ENCODE data around the gene C1orf159.

C1orf159 gene

DNA sequence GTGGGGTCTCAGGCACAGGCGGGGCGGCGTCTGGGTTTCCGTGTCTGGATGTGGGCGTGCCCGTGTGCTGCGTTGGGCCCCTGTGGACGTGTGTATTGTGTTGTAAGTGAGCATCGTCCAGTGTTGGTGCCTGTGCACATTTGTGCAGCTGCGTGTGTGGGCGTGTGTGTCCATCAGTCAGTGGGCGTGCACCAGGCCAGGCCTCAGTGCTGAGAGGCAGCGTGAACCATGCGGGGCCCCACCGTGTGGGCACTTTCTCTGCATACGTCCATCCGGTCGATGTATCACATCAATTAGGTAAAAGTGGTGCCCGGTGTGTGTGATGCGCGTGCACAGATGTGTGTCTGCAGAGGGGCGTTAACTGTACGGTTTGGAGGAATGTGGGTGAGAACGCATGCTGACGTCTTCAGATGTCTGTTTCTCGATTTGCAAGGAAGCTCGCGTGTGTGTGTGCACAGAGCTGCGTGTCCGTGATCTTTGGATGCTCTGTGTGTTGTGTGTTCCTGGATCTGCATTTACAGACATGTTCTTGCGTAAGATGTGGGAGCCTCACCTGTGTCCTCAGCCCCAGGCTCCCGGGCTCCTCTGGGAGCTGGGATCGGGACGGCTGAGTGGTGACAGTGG, 71.3 kb downstream of the C1orf159 start:
- Histone ChIP-seq H3K4me3 (ENCODE audit: low read length) (no peak overlapping the region), H3K27me3 (ENCODE audit: control insufficient read depth, insufficient read depth, low read length) (peaks cover 14% of the 10 kb centered on the region), H3K9ac (ENCODE audit: low read length) (no peak overlapping the region), H3K9me3 (ENCODE audit: control insufficient read depth, low read depth, low read length) (no peaks in the 10 kb centered on the region), H3K36me3 (ENCODE audit: control insufficient read depth, low read depth, low read length) (peaks cover 23% of the 10 kb centered on the region), H3K27ac (ENCODE audit: low read length) (no peak overlapping the region), H3K4me1 (ENCODE audit: control insufficient read depth, low read depth, low read length) (no peaks in the 10 kb centered on the region)

DNA sequence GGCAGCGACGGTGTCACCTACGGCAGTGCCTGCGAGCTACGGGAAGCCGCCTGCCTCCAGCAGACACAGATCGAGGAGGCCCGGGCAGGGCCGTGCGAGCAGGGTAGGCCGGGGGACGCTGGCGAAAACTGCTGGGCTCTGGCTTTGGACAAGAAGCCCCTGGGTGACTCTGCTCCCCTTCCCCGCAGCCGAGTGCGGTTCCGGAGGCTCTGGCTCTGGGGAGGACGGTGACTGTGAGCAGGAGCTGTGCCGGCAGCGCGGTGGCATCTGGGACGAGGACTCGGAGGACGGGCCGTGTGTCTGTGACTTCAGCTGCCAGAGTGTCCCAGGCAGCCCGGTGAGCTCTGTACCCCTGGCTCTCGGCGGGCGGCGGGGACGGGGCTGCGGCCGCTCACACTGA, 72.0 kb downstream of the C1orf159 start:
- Histone ChIP-seq H3K36me3 (ENCODE audit: control insufficient read depth, low read depth, low read length) (peaks cover 23% of the 10 kb centered on the region), H3K9me3 (ENCODE audit: control insufficient read depth, low read depth, low read length) (no peaks in the 10 kb centered on the region), H3K9ac (ENCODE audit: low read length) (no peak overlapping the region), H3K27ac (ENCODE audit: low read length) (no peak overlapping the region), H3K4me1 (ENCODE audit: control insufficient read depth, low read depth, low read length) (no peaks in the 10 kb centered on the region), H3K4me3 (ENCODE audit: low read length) (no peak overlapping the region), H3K27me3 (ENCODE audit: control insufficient read depth, insufficient read depth, low read length) (peaks cover 20% of the 10 kb centered on the region)

DNA sequence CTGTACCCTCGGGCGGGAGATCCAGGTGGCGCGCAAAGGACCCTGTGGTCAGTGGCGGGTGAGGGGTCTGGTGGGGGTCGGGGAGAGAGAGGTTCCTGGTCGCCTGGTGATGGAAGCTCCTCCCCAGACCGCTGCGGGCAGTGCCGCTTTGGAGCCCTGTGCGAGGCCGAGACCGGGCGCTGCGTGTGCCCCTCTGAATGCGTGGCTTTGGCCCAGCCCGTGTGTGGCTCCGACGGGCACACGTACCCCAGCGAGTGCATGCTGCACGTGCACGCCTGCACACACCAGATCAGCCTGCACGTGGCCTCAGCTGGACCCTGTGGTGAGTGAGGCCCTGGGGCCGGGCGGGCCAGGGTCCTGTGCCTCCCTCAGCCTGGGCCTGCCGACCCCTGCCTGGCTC, 72.5 kb downstream of the C1orf159 start:
- no peak overlapping the region for H3K27ac ChIP-seq (ENCODE audit: low read length)
- H3K36me3 ChIP-seq (ENCODE audit: control insufficient read depth, low read depth, low read length) = peaks cover 23% of the 10 kb centered on the region
- H3K27me3 ChIP-seq (ENCODE audit: control insufficient read depth, insufficient read depth, low read length) = peaks cover 25% of the 10 kb centered on the region
- H3K4me1 ChIP-seq (ENCODE audit: control insufficient read depth, low read depth, low read length) = no peaks in the 10 kb centered on the region
- no peak overlapping the region for H3K9ac ChIP-seq (ENCODE audit: low read length)
- H3K4me3 ChIP-seq (ENCODE audit: low read length) = no peak overlapping the region
- H3K9me3 ChIP-seq (ENCODE audit: control insufficient read depth, low read depth, low read length) = no peaks in the 10 kb centered on the region

DNA sequence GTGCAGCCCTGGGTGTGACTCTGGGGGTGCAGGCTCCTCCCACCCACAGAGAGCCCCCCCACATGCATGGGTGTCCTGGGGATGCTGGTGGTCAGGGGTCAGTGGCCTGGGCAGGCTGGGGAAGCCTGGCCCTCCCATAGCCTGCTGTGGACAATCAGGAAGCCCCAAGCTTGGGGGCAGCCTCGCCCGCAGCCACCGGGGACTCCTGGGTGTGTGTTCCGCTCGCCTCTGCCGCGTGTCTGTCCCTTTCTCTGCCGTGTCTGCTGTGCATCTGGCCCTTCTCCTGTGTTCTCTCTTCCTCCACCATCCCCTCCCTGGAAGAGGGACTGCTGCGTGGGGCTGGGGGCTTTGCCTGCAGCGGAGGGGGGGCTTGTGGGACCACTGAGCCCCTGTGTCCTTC, 73.1 kb downstream of the C1orf159 start:
- no peaks in the 10 kb centered on the region for H3K9me3 ChIP-seq (ENCODE audit: control insufficient read depth, low read depth, low read length)
- no peaks in the 10 kb centered on the region for H3K4me1 ChIP-seq (ENCODE audit: control insufficient read depth, low read depth, low read length)
- H3K36me3 ChIP-seq (ENCODE audit: control insufficient read depth, low read depth, low read length) = peaks cover 22% of the 10 kb centered on the region
- H3K4me3 ChIP-seq (ENCODE audit: low read length) = no peak overlapping the region
- H3K27ac ChIP-seq (ENCODE audit: low read length) = no peak overlapping the region
- H3K27me3 ChIP-seq (ENCODE audit: control insufficient read depth, insufficient read depth, low read length) = peaks cover 31% of the 10 kb centered on the region
- H3K9ac ChIP-seq (ENCODE audit: low read length) = no peak overlapping the region

DNA sequence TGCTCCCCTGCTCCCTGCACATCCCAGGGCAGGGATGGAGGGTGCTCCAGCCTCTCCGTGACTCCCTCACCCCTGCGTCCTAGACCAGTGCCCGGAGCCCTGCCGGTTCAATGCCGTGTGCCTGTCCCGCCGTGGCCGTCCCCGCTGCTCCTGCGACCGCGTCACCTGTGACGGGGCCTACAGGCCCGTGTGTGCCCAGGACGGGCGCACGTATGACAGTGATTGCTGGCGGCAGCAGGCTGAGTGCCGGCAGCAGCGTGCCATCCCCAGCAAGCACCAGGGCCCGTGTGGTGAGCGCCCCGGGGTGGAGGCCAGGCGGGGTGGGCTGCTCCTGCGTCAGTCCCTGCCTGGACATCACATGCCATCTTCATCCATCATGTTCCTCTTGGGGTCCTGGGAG, 74.0 kb downstream of the C1orf159 start:
- Histone ChIP-seq H3K27ac (ENCODE audit: low read length) (no peak overlapping the region), H3K4me1 (ENCODE audit: control insufficient read depth, low read depth, low read length) (no peaks in the 10 kb centered on the region)

DNA sequence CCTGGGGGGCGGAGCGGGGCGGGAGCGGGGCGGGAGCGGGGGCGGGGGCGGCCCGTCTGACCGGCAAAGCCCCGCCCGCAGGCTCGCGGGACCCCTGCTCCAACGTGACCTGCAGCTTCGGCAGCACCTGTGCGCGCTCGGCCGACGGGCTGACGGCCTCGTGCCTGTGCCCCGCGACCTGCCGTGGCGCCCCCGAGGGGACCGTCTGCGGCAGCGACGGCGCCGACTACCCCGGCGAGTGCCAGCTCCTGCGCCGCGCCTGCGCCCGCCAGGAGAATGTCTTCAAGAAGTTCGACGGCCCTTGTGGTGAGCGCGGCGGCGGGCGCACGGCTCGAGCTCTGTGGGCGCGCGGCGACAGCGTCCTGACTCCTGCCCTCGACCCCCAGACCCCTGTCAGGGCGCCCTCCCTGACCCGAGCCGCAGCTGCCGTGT, 74.8 kb downstream of the C1orf159 start:
- Histone ChIP-seq H3K36me3 (ENCODE audit: control insufficient read depth, low read depth, low read length) (peaks cover 13% of the 10 kb centered on the region), H3K9me3 (ENCODE audit: control insufficient read depth, low read depth, low read length) (no peaks in the 10 kb centered on the region), H3K9ac (ENCODE audit: low read length) (no peak overlapping the region), H3K27me3 (ENCODE audit: control insufficient read depth, insufficient read depth, low read length) (peaks cover 48% of the 10 kb centered on the region), H3K4me3 (ENCODE audit: low read length) (peak overlapping the region; percentile 21), H3K27ac (ENCODE audit: low read length) (no peak overlapping the region), H3K4me1 (ENCODE audit: control insufficient read depth, low read depth, low read length) (no peaks in the 10 kb centered on the region)

More for the DNA sequence above, 74.0 kb downstream of the C1orf159 start:
- no peak overlapping the region for H3K9ac ChIP-seq (ENCODE audit: low read length)
- H3K9me3 ChIP-seq (ENCODE audit: control insufficient read depth, low read depth, low read length) = no peaks in the 10 kb centered on the region
- H3K4me3 ChIP-seq (ENCODE audit: low read length) = no peak overlapping the region
- H3K36me3 ChIP-seq (ENCODE audit: control insufficient read depth, low read depth, low read length) = peaks cover 16% of the 10 kb centered on the region
- peaks cover 41% of the 10 kb centered on the region for H3K27me3 ChIP-seq (ENCODE audit: control insufficient read depth, insufficient read depth, low read length)

DNA sequence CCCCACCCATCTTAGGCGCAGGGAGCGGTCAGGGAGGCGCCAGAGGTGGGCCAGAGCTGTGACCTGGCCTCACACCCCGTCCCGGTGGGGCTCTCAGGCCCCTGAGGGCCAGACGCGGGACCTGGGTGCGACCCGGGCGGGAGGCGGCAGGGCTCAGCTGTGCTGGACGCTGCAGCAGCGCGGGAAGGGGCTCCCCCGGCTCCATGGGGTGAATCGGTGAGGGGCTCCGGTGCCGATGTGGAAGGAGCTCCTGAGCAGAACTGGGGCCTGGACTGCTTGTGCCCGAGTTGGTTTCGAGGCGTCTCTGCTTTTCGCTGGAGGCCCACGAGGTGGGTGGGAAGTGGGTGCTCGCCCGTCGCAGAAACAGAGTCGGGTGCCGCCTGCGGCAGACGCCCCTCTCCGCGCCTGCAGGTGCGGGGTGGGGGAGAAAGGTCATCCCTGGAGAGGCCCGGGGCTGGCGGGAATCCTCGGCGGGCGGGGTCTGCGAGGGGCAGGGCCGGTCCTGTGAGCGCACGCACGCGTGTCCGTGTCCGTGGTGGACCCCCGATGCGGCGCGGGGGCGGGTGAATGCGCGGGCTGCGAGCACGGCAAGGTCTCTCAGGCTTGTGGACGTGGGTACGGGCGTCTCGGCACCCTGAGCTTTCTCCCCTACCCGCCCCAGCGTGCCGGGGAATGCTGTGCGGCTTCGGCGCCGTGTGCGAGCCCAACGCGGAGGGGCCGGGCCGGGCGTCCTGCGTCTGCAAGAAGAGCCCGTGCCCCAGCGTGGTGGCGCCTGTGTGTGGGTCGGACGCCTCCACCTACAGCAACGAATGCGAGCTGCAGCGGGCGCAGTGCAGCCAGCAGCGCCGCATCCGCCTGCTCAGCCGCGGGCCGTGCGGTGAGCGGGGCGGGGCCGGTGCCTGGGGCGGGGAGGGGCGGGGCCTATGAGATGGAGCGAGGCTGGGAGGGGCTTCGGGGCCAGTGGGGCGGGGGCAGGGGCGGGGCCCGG, 75.6 kb downstream of the C1orf159 start:
- H3K27me3 ChIP-seq (ENCODE audit: control insufficient read depth, insufficient read depth, low read length) = peaks cover 56% of the 10 kb centered on the region
- no peaks in the 10 kb centered on the region for H3K4me1 ChIP-seq (ENCODE audit: control insufficient read depth, low read depth, low read length)
- H3K4me3 ChIP-seq (ENCODE audit: low read length) = peak overlapping the region; percentile 37
- H3K27ac ChIP-seq (ENCODE audit: low read length) = no peak overlapping the region
- no peak overlapping the region for H3K9ac ChIP-seq (ENCODE audit: low read length)
- no peaks in the 10 kb centered on the region for H3K9me3 ChIP-seq (ENCODE audit: control insufficient read depth, low read depth, low read length)
- H3K36me3 ChIP-seq (ENCODE audit: control insufficient read depth, low read depth, low read length) = peaks cover 6% of the 10 kb centered on the region

DNA sequence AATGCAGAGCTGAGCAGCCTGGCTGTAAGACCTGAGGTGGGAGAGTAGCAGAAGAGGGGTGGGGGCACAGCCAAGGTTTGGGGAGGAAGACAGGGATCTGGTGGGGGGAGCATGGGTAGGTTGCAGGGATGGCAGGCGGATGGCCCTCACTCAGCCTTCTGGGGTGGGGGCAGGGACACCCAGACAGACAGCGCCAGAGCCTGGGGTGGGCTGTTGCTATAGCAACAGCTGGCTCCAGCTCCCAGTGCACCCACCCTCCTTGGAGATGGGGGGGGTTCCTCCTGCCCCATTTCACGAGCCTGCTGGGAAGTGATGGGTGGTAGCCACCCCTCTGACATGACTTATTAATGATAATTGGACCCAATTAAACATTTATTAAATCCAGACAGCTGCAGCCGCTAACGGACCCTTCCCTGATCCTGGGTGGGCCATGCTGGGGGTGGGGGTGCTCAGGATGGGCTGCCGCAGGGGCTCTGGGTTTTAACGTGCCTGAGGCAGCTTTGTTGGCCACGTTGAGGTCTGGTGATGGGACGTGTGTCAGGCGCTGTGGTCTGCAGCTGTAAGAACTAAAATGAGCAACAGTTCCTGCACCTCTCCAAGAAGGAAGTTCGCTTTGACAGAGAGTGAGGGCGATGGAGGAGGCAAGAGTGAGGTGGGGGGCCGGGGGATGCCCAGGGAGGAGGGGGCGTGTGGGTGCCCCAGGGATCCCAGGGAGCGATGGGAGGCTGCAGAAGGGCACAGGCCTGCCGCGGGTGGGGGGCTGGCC, 76.6 kb downstream of the C1orf159 start:
- Histone ChIP-seq H3K9me3 (ENCODE audit: control insufficient read depth, low read depth, low read length) (no peaks in the 10 kb centered on the region), H3K4me1 (ENCODE audit: control insufficient read depth, low read depth, low read length) (no peaks in the 10 kb centered on the region), H3K4me3 (ENCODE audit: low read length) (no peak overlapping the region), H3K9ac (ENCODE audit: low read length) (no peak overlapping the region), H3K27ac (ENCODE audit: low read length) (no peak overlapping the region), H3K27me3 (ENCODE audit: control insufficient read depth, insufficient read depth, low read length) (peaks cover 66% of the 10 kb centered on the region), H3K36me3 (ENCODE audit: control insufficient read depth, low read depth, low read length) (no peaks in the 10 kb centered on the region)

DNA sequence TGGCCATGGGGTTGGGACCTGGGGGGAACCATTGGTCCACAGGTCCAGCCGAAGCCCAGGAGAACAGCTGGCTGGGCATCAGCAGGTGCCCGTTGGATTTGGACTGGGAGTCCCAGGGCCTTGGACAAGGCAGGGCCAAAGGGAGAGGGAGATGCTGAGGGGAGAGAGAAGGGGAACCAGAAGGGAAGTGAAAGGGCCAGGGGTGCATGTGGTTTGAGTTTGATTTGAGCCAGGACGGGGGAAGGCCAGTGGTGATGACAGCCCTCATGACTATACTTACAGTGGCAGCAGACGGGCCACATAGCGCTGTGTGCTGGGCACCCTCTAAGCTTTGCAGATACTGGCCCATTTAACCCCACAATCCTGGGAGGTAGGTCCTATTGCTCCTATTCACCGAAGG, 77.2 kb downstream of the C1orf159 start:
- H3K4me1 ChIP-seq (ENCODE audit: control insufficient read depth, low read depth, low read length) = no peaks in the 10 kb centered on the region
- no peak overlapping the region for H3K4me3 ChIP-seq (ENCODE audit: low read length)
- no peaks in the 10 kb centered on the region for H3K9me3 ChIP-seq (ENCODE audit: control insufficient read depth, low read depth, low read length)
- H3K27me3 ChIP-seq (ENCODE audit: control insufficient read depth, insufficient read depth, low read length) = peaks cover 72% of the 10 kb centered on the region
- H3K9ac ChIP-seq (ENCODE audit: low read length) = no peak overlapping the region
- no peak overlapping the region for H3K27ac ChIP-seq (ENCODE audit: low read length)
- no peaks in the 10 kb centered on the region for H3K36me3 ChIP-seq (ENCODE audit: control insufficient read depth, low read depth, low read length)

DNA sequence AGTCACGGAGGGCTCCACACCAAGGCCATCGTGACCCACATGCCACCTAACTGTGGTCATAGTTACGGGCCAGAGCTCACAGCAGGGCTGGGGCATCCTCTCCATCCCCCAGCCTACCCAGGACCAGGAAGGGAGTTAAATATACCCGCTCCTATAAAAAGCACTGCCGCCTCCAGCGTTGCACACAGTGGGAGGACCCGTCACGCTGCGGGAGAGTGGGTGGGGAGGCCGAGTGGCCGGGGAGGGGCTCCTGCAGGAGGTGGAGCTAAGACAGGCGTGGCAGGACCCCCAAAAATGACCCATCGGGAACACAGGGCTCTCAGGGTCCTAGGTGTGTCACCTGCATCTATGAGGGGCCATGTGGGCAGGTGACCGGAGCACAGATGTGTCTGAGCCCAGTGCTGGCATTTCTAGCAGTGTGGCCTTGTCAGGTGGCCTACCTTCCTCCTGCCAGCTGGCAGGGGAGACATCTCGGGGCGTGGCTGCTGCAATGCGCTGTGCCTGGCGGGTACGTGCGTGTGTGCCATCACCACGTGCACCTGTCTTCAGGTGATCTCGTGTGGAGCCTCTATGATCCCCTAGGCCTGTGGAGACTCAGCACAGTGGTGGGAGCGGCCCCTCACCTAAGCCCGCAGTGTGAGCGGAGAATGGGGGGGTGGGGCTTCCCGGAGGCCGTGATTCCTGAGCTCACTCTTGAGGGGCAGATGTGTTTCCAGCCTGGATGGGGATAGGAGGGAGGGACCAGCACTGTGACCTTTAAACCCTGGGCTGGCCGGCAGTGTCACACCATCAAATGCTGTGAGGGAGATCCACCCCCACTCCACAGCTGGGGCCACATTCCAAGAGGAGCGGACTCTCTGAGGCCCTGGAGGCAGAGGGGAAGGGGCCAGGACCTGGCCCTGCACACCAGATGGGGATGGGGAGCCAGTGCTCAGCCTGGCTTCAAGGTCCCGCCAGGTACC, 78.2 kb downstream of the C1orf159 start:
- Histone ChIP-seq H3K4me1 (ENCODE audit: control insufficient read depth, low read depth, low read length) (no peaks in the 10 kb centered on the region), H3K9me3 (ENCODE audit: control insufficient read depth, low read depth, low read length) (no peaks in the 10 kb centered on the region), H3K4me3 (ENCODE audit: low read length) (no peak overlapping the region), H3K9ac (ENCODE audit: low read length) (no peak overlapping the region), H3K27ac (ENCODE audit: low read length) (no peak overlapping the region), H3K27me3 (ENCODE audit: control insufficient read depth, insufficient read depth, low read length) (peaks cover 72% of the 10 kb centered on the region), H3K36me3 (ENCODE audit: control insufficient read depth, low read depth, low read length) (no peaks in the 10 kb centered on the region)
